Islet of Langerhans (tissue), 1 donor: Measurements from ENCODE around the gene SNRPA1.

Experiments used
- FAIRE-seq: peaks from one replicate; lab custom pipeline; 2011; peaks lifted over from hg19 to GRCh38; lab: Jason Lieb, UNC

The SNRPA1 gene

DNA sequence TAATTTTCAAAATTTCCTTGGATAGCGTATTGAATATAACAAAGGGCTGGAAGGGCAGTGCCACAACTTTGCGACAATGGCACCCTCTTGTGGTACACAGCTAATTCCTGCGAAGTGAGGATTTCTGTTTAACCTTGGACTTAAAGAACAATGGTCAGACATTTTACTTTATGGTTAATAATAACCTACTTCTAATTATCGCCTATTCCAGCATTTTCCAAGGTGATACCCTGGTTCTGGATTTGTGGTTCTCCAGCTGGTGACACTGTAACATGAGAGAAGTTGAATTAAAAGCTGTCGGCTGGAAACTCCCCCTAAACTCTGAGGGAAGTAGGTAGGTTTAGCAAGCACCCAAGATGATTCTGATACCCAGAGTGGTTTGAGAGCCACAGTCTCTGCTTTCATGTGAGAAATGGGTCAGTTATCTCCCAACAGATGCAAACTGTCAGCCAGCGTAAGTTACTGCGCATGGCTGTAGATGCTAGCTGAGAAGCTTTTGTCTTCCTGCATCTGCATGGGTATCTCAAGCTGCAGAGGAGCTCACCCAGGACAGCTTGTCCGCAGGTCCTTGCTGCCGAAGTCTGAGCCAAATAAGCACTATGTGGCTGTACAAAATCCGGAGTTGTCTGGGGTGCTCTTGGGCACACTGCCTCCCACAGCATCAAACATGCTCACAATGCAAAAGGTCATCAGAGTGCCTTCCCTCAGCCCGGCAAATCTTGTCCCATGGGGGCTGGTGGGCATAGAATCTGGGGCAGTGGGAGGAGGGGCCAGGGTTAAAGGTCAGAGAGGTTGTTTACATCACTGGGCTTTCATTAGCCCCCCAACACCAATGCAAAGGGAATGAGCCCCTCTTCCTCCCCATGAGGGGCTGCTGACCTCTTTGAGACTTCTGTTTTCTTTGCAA is 36.6 kb downstream of the SNRPA1 start:
- peak; percentile 65 for FAIRE-seq

DNA sequence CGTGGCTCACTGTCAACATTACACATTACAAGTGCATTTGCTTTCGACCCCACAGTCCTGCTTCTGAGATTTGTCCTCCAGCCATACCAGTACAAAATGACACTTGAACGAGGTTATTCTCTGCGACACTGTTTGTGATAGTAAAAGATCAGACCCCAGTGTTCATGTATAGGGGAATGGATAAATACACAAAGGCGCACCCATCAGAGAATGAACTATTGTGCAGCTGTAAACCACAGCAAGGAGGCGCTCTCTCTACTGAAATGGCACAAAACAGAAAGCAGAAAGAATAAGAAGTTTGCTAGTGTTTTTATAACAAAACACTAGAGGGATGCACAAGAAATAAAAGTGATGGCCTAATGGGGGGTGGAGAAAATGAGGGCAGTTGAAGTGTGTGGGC is 38.3 kb downstream of the SNRPA1 start:
- no peak for FAIRE-seq

DNA sequence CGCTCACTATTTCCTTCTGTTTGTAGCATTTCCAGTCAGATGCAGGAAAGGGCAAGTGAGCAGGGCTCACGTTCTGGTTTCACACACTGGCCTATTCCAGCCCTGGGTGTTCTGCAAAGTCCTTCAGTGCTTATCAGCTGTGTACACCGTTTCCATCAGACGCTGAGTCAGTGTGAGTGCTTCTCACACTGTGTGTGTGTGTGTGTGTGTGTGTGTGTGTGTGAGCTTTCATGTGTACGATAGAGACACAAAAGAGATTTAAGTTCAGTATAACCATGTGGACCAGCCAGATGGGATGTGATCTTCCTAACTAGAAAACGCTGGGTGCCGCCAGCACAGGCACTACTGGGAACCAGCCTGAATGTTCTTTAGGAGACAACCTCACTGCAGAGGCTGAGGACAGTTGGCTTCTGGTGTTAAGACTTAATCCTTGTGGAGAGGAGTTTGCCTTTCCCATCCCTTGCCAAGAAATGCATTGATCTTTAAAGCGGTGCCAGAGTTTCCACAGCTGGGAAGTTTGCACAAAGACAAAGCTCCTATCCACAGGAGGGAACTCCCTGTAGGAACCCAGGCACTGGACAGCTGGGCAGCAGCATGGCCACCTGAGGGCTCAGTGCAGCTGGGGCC is 39.3 kb downstream of the SNRPA1 start:
- no peak for FAIRE-seq

DNA sequence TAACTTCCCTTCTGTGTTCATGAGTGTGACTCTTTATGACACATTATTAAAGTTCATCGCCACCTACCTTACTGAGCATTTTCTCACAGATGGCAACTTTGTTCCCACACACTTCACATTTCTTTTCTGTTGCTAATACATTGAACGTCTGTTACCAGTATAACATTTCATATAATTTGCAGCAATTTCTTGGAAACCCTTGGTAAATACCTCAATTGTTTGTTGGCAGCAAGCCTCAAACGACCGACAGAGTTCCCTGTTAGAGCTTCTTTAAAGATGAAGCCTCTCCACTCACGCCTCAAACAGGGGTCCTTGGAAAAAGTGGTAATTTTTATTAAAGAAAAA is 40.0 kb downstream of the SNRPA1 start:
- no peak for FAIRE-seq

DNA sequence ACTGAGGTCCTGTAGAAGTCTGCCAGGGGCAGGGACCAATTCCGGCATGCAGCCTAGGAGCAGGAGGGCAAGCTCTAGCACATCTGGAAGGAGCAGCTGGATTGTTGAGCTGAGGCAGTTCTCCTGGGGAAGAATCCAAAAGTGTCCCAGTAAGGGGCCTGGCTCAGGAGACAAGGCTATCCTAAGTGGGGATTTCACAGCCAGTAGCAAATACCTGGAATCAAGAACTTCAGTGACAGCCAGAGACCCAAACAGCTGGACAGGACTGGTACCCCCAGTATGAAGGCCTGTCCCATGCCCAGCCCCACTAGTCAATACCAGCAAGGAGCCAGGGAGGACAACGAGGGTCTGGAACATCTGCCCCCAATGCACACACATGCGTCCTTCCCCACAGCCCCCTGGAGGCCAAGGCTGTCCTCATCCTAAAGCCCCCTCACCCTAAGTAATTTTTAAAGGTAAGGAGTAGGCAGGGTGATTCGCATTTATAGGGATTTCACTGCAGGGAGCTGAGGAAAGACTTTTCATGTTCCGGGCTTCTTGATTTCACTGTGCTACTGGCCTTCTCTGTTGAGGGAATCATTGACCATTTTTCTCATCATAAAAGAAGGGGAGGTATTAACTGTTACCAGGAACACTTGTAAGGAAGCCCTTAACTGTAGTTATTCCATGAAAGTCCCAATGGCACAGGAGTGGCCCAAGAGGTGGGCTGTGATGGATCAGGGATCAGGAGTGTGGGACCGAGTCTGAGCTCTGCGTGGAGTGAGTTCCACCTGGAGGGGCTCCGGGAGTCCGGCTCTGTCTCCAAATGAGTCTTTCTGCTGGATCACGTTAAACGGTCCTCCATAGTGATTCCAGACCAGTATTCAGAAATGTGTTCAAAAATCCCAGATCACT is 40.6 kb downstream of the SNRPA1 start:
- no peak for FAIRE-seq

DNA sequence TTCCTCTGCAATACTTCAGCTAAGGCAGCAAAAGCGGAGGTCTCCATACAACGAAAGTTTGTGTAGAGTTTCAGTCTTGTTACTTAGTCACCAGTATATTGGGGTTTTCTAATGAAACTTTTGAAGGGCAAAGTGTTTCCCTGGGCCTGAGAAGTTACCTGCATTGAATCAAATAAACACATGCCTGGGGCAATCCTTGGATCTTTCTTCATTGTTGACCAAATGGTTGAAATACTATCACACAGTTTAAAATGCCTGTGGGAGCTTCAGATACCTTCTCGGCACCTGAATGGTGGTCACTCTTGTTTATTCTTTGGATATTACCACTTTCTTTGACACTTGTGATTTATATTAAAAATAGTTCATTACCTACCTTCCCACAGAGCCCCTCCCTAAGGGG is 42.2 kb downstream of the SNRPA1 start:
- no peak for FAIRE-seq

DNA sequence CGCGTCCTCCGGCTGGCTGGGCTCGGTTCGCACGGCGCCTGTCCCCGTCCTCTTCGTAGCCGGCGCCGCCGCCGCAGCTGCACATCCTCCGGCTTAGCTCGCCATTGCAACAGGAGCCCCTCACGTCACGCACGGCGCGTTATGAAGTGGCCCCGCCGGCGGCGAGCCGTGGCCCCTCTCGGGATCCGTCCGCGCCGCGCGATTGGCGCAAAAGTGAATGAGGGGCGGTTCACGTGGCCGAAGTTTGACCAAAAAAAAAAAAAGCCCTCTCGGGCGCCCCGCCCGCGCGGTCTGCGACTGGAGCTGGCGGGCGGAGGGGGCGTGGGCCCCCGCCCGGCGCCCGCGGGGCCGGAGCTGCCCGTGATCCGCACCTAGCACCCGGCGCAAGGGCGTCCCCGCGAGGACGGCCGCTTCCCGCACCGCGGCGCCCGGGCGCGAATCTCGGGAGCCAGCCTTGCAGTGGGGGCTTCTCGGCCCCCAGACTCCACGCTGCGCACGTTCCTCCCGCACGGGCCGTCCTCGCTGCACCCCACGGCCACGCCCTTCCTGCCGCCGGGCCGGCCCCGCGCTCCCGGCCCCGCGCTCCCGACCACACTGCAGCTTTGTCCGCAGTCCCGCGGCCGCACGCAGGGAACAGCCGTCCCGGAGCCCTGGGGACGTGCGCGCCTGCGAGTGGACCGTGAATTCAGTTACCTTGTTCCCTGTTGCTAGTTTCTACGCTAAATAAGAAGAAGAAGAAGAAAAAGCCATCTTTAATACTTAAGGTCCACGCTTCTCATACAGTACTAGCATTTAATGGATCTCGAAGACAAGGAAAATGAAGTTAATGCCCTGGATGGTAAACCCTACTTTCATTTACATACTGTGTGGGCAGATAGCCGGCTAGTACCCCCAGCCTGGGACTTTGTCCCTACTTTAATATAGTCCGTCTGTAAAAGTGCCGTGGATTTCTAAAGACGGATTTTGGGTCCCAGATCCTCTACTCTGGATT is 42.9 kb downstream of the SNRPA1 start, which contains the start of gene CHSY1:
Gene CHSY1 (minus strand): TSS at position 219 of the 991 bp plus-strand sequence. CDS start 592 bp downstream, outside the sequence.
- no peak for FAIRE-seq

DNA sequence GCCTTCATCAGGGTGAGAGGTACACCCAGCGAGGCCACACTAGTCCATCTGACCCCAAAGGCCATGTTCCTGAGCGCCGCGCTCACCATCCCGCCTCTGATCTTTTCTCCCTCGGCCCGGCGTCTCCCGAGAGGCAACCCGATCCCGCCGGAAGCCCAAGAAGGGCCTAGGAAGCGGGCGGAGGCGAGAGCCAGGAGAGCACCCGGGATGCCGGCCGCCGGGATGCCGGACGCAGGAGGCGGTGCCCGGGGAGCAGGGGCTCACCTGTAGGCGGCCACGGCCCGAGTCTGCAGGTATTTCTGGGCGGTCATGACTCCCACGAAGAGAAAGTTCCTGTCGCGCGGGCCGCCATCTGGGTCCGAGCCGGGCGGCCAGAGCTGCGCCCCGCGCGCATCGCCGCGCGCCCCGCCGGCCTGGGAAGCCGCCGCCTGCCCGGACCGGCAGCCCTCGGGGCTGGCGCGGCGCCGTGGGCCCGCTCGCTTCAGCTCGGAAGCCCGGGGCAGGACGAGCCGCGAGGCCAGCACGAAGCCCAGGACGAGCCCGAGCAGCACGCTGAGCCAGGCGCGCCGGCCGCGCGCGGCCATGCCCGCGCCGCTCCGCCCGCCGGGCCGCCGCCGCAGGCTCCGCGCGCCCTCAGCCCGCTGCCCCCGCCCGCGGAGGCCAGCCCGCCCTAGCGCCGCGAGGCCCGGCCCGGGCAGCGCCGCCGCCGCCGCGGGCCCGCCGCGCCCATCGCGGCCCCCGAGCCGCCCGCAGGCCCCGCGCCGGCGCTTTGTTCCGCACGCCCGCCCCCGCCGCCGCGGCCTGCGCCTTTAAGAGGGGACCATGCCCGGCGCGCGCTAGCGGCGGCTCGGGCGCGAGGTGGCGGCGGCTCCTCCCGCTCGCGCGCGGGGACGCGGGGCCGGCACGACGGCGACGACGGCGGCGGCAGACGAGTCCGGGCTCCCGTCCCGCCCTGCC is 43.9 kb downstream of the SNRPA1 start:
- FAIRE-seq, result no peak

DNA sequence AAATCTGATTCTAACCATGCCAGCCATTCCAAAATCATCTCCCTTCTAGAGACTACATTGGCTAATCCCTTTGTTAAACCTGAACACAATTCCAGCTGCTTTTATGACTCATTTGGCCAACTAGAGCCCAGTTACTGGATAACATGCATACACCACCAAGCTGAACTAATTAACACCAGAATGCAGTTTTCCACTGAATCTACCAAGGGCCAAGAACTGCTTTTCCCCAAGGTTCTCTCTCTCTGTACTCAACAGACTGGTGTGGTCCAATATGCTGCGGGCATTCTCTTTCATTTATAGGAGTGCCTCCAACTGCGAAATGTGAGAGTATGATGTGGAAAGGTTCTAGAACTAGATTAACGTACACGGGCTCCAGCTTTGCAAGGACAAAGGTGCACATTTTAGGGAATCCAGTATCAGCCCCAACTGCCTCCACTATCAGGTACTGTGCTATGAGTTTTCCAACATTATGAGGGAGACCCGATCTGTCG is 44.7 kb downstream of the SNRPA1 start:
- no peak for FAIRE-seq

DNA sequence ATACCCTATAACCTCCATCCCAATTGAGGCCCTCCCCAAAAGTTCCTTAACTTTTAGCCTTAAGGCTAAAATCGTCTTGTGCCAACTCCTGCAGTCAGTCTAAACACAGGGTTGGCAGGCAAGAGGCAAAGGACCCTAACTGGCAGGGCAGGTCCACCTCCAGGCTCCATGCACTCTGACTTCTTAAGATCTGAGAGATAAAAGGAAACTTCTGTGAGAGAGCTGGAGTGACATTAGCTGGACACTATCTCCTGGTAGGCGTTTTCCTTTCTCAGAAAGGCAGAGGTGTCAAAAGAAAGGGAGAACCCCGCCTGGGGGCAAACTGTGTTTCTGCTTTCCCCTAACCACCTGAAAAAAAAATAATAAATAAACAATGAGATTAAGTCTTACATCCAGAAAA is 46.8 kb downstream of the SNRPA1 start:
- FAIRE-seq, result no peak

DNA sequence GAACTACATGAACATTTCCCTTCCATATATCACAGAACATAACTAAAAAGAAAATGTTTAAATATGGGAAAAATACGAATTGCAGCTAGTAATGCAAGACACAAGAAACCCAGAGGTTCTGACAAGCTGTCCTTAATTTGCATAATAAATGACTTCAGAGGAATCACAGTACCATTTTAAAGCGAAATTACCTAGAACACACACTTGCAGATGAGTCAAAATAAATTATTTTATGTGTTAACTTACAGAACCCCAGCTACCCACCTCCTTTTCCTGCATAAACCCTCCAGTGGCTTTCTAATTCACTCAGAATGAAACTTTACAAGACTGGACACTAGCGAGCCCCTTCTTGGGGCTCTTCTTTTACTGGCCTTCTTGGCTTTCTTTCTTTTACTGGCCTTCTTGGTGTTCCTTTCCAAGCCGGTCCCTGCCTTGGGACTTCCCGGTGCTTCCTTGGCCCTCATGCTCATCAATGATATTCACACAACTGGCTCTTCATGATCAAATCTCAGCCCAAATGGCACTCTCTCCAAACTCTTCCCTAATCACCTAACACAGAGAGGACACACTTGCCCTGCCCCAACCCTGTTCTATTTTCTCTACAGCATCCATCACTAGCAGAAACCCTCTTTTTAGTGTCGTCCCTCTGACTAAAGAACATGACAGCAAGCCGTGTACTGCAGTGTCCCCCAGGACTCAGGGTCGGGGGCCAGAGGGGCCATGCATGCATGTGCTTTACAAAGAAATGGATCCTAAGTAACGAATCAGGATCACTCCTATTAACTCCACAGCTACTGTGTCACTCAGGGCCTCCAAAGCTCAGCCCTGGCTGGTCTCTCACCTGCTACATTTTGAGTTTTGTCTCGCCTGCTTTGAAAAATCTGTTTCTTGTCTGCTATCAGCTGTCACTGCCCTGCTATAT is 48.0 kb downstream of the SNRPA1 start:
- no peak for FAIRE-seq

DNA sequence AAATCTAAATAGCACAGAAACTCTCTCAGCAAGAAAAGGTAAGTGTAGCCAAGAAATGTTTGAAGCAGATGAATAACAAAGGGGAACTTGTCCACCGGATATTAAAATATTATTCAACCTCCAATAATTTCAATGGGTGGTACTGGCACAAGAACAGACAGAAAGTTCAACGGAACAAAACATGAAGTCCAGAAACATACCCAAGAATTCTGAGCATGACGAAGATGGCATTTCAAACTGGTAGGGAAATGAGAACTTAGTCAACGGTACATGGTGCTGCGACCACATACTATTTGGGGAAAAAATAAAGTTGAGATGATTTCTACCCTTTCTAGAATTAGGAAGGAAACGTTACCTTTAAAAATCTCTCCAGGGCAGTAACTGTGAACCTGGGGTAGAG is 48.7 kb downstream of the SNRPA1 start:
- no peak for FAIRE-seq

DNA sequence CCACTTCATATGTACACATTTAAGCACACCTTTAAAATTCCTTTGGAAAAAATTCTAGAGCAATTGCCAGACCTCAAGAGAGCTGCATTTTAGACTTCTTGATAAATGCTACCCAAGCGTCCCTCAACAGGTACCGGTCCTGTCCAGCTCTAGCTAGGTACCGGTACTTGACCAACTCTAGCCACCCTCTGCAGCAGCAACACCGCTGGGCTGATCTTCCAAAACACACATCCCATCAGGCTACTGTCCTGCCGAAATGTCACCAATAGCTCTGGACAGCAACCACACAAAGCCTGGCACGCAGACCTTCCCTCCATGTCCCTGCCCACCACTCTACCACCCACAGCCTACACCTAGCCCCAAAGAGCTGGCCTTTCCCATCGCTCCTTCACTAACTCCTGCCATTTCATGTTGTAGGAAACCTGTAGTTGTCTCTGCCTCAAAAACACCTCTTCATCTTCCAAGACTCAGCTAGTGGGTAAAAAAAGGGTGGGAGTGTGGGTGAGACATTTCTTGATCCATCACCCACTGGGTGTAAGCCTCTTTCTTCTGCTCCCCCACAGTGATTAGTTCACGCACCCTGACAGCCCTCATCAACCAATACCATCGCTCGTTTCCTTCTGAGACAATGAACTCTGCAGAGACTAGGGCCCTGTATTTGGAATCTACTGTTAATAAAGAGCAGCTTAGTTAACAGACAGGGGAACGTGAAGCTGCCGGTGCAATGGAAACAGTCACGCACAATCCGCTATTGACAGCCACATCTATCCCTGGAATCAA is 50.0 kb downstream of the SNRPA1 start:
- no peak for FAIRE-seq

DNA sequence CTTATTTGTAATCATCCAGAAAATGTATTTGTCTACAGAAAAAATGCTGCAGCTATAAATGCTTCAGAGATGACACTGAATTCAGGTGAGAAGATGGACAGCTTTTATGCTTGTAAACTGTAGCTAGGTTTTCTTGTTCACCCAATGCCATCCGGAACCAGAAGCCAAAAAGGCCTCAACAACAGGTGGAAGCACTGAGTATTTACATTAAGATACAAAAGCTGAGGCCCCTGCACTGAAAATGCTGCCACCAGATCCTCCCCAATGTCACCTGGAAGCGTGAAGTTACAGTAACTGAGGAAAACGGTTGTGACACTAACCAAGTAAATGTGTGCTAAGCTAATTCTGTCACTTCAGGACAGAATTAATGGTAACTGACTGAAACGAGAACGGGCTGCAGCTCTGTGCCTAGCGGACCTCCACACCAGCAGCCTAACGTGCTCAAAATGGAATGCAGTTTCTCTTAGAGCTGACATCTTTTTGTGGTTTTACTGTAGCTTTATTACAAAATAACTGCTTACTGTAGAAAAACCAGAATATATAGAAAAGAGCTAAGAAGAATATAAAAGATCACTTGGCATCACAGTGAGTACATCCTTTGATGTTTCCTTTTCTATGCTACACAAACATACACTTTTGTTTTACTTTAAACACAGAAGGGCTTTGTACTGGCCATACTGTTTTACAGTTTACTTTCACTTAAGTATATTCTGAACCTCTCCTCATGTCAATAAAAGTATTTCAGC is 50.8 kb downstream of the SNRPA1 start:
- no peak for FAIRE-seq

DNA sequence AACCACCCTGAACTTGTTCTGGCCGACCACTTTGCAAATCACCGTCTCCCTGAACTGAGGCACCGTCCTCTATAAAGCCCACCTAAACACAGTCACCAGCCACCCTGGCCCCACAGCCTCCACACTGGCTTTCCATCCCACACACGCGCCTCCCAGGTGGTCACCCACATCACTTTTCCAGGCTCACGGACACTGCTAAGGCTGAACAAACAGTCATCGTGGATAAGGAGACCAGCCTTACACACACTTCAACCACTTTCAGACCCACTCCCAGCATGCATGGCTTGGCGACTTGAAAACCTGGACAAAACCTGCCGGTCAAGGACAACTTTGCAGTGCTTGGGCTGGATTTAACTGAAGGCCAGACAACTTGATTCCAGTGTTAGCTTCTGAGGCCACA is 51.6 kb downstream of the SNRPA1 start:
- FAIRE-seq, result no peak

DNA sequence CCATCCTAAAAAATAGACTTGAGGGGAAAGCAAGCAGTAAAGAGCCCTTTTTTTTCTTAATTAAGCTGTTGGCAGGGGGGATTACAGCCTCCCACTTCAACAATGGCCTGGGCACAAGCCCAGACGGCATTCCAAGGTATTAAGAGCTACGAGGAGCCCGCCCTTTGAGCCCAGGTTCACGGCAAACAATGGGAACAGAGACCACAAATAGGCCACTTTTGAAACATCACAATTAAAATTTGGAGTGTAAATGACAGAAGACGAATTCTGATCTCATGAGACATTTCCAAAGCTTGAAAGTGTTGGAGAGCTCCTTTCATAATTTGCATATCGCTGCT is 52.1 kb downstream of the SNRPA1 start:
- FAIRE-seq, result no peak

DNA sequence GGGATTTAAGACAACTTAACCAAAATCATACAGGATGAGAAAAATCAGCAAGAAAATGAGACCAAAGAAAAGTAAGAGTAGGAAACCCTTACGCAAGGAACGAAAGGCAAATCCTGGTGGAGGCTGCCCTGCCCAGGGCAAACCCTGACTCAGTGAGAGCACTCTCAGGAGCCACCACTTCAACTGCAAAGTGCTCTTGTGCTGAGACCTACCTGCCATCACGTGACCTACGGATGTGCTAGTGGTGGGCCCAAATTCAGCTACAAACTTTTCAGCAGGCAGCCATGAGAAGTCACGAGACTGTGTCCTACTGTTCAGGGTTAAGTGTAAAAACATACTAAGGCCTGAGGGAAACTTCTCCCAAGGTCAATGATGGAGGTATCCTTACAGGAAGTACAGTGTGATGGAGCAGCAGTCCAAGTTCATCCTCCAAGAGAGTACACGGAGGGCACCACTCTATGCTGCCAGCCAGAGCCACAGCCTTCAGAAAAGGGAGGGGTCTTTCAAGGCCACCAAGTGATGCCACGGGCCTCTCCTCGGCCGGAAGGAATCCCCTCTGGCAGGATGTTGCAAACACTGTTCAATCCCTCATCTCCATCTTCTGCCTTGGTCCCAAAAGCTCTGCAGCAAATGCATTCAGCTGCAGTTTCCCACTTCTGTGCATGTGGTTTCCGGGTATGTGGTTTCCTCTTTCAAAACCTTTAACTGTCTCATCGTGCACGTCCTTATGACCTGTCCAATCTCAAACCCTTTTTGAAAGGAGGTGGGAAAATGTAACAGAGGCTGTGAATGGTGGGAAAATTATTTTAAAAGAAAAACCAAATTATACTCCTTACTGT is 52.7 kb downstream of the SNRPA1 start:
- FAIRE-seq, result no peak
